ENCODE results near the gene ZNF784.

ZNF784 gene

GRCh38 chr19:55597501-55597921 is 26.9 kb downstream of the ZNF784 start:
- TF ChIP-seq CTCF (IDR thresholded peaks at IDR 0.05; ENCODE audit: insufficient read depth, low read length, poor library complexity, severe bottlenecking), result no peak
- Histone ChIP-seq H3K36me3 (ENCODE audit: control insufficient read depth, insufficient read depth, low read length) (peaks cover 13% of the 10 kb centered on the region), H3K27me3 (replicated peaks; ENCODE audit: control insufficient read depth, insufficient read depth, low read length) (no peaks in the 10 kb centered on the region)

DNA sequence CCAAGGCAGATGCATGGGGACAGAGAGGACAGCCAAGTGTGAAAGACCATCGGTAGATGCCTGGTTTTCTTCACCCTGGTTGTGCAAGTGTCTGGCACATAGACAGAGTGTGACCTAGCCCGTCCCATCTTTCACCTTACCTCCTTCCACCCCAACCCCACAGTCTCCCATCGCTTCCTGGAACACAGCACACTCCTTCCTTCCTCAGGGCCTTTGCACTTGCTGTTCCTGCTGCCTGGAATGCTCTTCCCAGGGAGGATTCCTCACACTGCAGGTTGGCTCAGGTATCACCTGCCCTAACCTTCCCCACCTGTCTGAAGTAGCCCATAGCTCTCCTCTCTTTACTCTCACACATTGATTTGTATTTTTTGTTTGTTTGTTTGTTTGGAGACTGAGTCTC is 28.1 kb downstream of the ZNF784 start:
- TF ChIP-seq CTCF (IDR thresholded peaks at IDR 0.05; ENCODE audit: insufficient read depth, low read length, poor library complexity, severe bottlenecking), result no peak
- peaks cover 14% of the 10 kb centered on the region for H3K36me3 ChIP-seq (ENCODE audit: control insufficient read depth, insufficient read depth, low read length)
- H3K27me3 ChIP-seq (replicated peaks; ENCODE audit: control insufficient read depth, insufficient read depth, low read length), result no peaks in the 10 kb centered on the region
- no peak for DNase-seq (ENCODE audit: extremely low read depth, insufficient read length)
- no peak overlapping the region for H3K4me3 ChIP-seq (replicated peaks; ENCODE audit: low read depth, low read length)

More at GRCh38 chr19:55597501-55597921, 26.9 kb downstream of the ZNF784 start:
- no peak overlapping the region for H3K4me3 ChIP-seq (replicated peaks; ENCODE audit: low read depth, low read length)
- DNase-seq (ENCODE audit: extremely low read depth, insufficient read length), result no peak

DNA sequence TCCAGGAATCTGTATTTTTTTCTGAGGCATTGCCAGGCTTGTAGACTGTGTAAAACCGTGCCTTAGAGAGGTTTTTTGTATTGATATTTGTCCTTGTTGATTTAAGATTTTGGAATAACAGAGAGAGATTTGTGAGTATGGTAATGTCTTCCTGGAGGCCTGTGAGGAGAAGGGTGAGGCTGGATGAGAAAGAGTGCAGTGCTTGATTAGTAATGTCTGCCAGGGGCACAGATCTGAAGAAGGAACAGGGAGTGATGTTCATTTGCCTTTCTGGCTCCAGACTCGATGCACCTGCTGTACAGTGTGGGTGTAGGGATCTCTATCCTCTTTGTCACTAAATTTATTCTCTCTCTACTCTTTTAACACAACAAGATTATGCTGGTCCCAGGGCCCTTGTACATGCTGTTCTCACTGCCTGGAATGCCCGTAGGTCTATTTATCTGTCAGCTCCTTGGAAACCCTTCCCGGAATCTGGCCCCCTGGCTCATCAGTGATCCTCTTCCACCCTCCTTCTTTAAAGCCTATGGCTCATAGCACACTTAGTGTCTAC is 29.3 kb downstream of the ZNF784 start:
- DNase-seq (ENCODE audit: extremely low read depth, insufficient read length), result no peak
- no peak for TF ChIP-seq CTCF (IDR thresholded peaks at IDR 0.05; ENCODE audit: insufficient read depth, low read length, poor library complexity, severe bottlenecking)
- peaks cover 14% of the 10 kb centered on the region for H3K36me3 ChIP-seq (ENCODE audit: control insufficient read depth, insufficient read depth, low read length)
- no peaks in the 10 kb centered on the region for H3K27me3 ChIP-seq (replicated peaks; ENCODE audit: control insufficient read depth, insufficient read depth, low read length)
- H3K4me3 ChIP-seq (replicated peaks; ENCODE audit: low read depth, low read length), result no peak overlapping the region

DNA sequence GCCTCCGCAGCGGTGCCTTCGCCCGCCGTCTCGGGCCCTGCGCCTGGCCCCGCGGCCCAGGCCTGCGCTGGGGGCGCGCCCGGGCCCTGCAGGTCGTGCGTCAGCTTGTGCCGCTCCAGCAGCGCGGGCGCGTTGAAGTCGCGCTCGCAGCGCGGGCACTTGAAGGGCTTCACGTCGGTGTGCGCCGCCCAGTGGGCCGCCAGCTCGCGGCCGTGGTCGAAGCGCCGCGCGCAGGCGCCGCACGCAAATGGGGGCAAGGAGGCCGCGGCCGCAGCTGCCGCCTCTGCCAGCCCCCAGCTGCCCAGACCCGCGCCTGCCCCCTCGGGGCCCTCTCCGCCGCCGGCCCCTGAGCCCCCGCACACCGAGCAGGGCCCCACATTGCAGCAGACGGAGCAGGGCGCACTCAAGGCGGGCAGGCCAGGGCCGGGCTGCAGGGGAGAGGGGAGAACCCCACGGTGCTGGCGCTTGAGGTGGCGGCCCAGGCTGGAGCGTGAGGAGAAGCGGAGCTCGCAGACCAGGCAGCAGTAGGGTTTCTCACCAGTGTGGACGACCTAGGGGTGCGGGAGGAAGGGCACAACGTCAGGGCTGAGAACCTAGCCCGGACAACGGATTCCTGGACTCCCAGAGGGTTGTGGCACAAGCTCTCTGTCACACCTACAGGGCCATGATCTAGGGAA is 31.1 kb downstream of the ZNF784 start:
- no peak for TF ChIP-seq CTCF (IDR thresholded peaks at IDR 0.05; ENCODE audit: insufficient read depth, low read length, poor library complexity, severe bottlenecking)
- no peak overlapping the region for H3K4me3 ChIP-seq (replicated peaks; ENCODE audit: low read depth, low read length)
- peaks cover 14% of the 10 kb centered on the region for H3K36me3 ChIP-seq (ENCODE audit: control insufficient read depth, insufficient read depth, low read length)
- H3K27me3 ChIP-seq (replicated peaks; ENCODE audit: control insufficient read depth, insufficient read depth, low read length), result no peaks in the 10 kb centered on the region
- DNase-seq (ENCODE audit: extremely low read depth, insufficient read length), result no peak

DNA sequence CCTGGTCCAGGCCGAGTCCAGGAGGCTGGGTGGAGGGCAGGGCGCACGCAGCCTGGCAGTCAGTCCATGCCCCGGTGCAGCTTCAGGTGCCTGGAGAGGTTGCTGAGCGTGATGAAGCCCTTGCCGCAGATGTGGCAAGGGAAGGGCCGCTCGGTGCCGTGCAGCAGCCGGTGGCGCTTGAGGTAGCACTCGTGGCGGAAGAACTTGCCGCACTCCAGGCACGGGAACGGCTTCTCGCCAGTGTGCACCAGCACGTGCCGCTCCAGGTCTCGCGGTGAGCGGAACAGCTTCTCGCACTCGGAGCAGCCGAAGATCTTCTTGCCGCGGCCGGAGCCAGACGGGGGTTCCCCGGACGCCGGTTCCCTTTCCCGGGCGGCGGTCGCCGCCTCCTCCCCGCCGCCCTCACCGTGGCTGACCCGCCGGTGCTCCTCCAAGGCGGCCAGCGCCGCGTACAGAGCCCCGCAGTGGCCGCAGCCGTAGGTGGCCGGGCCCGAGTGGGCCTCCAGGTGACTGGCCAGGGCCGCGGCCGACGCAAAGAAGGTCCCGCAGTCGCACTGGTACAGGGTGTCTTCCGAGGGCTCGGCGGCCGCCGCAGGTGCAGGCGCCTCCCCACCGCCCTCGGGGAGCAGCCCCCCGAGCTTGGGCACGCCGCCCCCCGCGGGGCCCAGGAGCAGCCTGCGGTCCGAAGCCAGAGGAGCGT is 31.8 kb downstream of the ZNF784 start:
- TF ChIP-seq CTCF (IDR thresholded peaks at IDR 0.05; ENCODE audit: insufficient read depth, low read length, poor library complexity, severe bottlenecking), result no peak
- no peak overlapping the region for H3K4me3 ChIP-seq (replicated peaks; ENCODE audit: low read depth, low read length)

More for the DNA sequence above, 31.8 kb downstream of the ZNF784 start:
- Histone ChIP-seq H3K27me3 (replicated peaks; ENCODE audit: control insufficient read depth, insufficient read depth, low read length) (no peaks in the 10 kb centered on the region), H3K36me3 (ENCODE audit: control insufficient read depth, insufficient read depth, low read length) (peaks cover 14% of the 10 kb centered on the region)
- DNase-seq (ENCODE audit: extremely low read depth, insufficient read length), result no peak
